SW480 (cell line): Measurements from ENCODE around the gene PCDHGB5.
A peak's percentile ranks its signal among the peaks of the same experiment; 100 is the strongest.
"Not testable (repeated sequence)": the region's sequence is repeated elsewhere in the genome, so short reads cannot be mapped to it uniquely, and the experiment has no call there.

ENCODE experiments used
- DNase-seq: peaks from one replicate; pipeline ENCODE4 v3.0.0-alpha.2; 2016; ENCODE audit warnings: low spot score

Gene PCDHGB5

DNA sequence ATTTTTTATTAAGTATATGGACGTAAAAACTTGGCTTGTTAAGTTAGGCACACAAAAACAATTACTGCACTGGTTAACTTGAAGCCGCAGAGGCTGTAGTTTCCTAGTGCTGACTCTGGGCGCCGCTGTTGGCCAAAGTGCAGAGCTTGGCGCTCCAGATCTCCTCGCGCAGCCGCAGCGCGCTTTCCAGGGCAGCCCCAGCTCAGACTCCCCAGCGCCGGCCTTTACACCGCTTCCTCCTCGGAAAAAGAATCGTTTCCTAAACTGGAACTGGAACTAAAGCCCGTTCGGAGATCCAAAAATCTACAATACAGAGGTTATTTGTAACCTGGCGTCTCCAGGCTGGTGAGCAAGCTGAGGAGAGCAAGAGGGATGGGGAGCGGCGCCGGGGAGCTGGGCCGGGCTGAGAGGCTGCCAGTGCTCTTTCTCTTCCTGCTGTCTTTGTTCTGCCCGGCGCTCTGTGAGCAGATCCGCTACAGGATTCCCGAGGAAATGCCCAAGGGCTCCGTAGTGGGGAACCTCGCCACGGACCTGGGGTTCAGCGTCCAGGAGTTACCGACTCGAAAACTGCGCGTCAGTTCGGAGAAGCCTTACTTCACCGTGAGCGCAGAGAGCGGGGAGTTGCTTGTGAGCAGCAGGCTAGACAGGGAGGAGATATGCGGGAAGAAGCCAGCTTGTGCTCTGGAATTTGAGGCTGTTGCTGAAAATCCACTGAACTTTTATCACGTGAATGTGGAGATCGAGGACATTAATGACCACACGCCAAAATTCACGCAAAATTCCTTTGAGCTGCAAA, at the start of gene PCDHGB5:
Gene PCDHGB5, plus strand, starts transcription at position 192 of the 796 bp plus-strand sequence. Its CDS starts 181 bp downstream, at position 373.
- DNase-seq: not testable (repeated sequence)

- DNase-seq: peak; percentile 21
Observed at GRCh38 chr5:141349917-141350619, 47.7 kb upstream of the PCDHGB5 start, which contains the start of gene PCDHGB1. Gene PCDHGB1, plus strand, starts transcription at chr5:141350099. Its CDS starts 162 bp downstream, at chr5:141350261.

DNA sequence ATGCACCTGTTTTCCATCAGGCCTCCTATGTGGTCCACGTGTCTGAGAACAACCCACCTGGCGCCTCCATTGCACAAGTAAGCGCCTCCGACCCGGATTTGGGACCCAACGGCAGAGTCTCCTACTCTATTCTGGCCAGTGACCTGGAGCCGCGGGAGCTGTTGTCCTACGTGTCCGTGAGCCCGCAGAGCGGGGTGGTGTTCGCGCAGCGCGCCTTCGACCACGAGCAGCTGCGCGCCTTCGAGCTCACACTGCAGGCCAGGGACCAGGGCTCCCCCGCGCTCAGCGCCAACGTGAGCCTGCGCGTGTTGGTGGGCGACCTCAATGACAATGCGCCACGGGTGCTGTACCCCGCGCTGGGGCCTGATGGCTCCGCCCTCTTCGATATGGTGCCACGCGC, 46.2 kb upstream of the PCDHGB5 start:
- DNase-seq: no peak

DNA sequence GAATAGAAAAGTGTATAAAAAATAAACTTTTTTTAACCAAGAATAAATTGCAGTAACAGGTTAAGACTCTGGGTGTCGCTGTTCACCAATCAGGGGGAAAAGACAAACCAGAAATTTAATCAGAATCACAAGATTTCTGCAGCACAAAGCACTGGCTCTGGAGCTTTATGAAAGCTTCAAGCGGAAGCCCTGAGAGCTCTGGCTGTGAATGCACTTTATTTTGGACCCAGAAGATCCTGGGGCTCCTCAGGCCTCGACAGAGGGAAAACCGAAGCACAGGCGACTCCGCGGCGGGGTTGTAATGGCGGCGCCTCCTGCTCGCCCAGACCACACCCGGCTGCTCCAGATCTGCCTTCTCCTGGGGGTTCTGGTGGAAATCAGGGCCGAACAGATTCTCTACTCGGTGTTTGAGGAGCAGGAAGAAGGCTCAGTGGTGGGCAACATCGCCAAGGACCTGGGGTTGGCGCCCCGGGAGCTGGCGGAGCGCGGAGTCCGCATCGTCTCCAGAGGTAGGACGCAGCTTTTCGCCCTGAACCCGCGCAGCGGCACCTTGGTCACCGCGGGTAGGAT, 42.8 kb upstream of the PCDHGB5 start, which contains the start of gene PCDHGA4:
Gene PCDHGA4, plus strand, starts transcription at position 122 of the 570 bp plus-strand sequence. Its CDS starts 87 bp downstream, at position 209.
- no peak for DNase-seq

DNA sequence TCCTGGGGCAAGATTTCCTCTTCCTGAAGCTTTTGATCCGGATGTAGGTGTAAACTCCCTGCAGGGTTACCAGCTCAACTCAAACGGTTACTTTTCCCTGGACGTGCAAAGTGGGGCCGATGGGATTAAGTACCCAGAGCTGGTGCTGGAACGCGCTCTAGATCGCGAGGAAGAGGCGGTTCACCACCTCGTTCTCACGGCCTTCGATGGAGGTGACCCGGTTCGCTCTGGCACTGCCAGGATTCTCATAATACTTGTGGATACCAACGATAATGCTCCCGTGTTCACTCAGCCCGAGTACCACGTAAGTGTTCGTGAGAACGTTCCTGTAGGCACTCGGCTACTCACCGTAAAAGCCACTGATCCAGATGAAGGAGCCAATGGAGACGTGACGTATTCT, 42.1 kb upstream of the PCDHGB5 start:
- no peak for DNase-seq

GRCh38 chr5:141356133-141356532, 41.6 kb upstream of the PCDHGB5 start:
- DNase-seq: no peak

- DNase-seq: no peak
Observed at GRCh38 chr5:141356950-141357349, 40.8 kb upstream of the PCDHGB5 start.

DNA sequence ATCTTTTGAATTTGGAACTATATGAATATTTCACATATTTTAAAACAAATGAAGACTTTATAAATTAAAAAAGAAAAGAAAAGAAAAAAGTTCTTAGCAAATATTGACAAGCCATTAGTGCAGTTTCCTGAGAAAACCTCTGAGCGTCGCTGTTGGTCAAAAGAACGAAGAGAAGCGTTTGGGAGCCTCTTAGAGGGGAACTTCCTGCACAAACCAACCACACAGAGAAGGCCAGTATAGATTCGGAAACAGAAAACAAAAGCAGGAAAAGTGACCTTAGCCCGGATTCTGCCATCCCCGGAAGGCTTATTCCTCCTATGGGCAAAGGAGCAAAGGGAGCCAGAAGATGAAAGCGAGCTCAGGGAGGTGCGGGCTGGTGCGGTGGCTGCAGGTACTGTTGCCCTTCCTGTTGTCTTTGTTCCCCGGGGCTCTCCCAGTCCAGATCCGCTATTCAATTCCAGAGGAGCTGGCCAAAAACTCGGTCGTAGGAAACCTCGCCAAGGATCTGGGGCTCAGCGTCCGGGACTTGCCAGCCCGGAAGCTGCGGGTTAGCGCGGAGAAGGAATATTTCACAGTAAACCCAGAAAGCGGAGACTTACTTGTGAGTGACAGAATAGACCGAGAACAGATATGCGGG, 37.8 kb upstream of the PCDHGB5 start, which contains the start of gene PCDHGB2:
Gene PCDHGB2, plus strand, starts transcription at position 205 of the 637 bp plus-strand sequence. Its CDS starts 142 bp downstream, at position 347.
- DNase-seq: peak; percentile 31

DNA sequence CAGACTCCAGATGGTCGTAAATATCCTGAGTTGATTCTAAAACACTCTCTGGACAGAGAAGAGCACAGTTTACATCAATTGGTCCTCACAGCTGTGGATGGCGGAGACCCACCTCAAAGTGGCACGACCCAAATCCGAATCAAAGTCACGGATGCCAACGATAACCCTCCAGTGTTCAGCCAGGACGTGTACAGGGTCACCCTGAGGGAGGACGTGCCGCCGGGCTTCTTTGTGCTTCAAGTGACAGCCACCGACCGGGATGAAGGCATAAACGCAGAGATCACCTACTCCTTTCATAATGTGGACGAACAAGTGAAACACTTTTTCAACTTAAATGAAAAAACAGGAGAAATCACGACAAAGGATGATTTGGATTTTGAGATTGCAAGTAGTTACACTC, 37.1 kb upstream of the PCDHGB5 start:
- DNase-seq: no peak

GRCh38 chr5:141362719-141363118, 35.0 kb upstream of the PCDHGB5 start:
- no peak for DNase-seq

DNA sequence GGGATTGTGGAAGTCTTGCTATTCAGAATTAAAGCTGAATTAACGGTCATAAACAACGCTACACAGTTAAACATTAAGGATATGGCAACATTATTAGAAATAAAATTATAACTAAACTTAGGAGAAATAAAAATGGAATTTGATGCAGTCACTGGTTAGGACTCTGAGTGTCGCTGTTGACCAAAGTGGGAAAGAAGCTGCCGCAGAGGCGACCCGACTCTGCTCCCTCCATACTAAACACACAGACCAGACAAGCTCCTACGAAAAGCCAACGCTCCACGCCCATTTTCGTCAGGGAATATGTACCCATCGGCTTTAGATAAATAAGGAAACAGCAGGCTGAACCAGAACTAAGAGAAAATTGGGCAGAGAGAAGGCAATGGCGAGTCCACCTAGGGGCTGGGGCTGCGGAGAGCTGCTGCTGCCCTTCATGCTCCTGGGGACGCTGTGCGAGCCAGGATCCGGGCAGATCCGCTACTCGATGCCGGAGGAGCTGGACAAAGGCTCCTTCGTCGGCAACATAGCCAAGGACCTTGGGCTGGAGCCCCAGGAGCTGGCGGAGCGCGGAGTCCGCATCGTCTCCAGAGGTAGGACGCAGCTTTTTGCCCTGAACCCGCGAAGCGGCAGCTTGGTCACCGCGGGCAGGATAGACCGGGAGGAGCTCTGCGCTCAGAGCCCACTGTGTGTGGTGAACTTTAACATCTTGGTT, 33.6 kb upstream of the PCDHGB5 start, which contains the start of gene PCDHGA5:
Gene PCDHGA5, plus strand, starts transcription at position 211 of the 709 bp plus-strand sequence. Its CDS starts 169 bp downstream, at position 380.
- no peak for DNase-seq

- no peak for DNase-seq
Observed at GRCh38 chr5:141366016-141366896, 31.5 kb upstream of the PCDHGB5 start.

- no peak for DNase-seq
Observed at GRCh38 chr5:141369994-141370848, 27.5 kb upstream of the PCDHGB5 start, which contains the start of gene PCDHGB3. Gene PCDHGB3, plus strand, starts transcription at chr5:141370242. Its CDS starts 153 bp downstream, at chr5:141370395.

DNA sequence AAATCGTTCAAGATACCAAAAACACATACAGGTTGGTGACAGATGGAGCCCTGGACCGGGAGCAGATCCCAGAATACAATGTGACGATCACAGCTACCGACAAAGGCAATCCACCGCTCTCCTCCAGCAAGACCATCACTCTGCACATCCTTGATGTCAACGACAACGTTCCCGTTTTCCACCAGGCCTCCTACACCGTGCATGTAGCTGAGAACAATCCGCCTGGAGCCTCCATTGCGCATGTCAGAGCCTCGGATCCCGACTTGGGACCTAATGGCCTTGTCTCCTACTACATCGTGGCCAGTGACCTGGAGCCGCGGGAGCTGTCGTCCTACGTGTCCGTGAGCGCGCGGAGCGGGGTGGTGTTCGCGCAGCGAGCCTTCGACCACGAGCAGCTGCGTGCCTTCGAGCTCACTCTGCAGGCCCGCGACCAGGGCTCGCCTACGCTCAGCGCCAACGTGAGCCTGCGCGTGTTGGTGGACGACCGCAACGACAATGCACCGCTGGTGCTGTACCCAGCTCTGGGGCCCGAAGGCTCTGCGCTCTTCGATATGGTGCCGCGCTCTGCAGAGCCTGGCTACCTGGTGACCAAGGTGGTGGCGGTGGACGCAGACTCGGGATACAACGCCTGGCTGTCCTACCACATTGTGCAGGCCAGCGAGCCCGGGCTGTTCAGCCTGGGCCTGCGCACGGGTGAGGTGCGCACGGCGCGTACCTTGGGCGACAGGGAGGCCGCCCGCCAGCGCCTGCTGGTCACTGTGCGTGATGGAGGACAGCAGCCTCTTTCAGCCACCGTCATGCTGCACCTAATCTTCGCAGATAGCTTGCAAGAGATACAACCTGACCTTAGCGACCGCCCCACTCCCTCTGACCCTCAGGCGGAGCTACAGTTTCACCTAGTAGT, 25.9 kb upstream of the PCDHGB5 start:
- no peak for DNase-seq

- peak; percentile 30 for DNase-seq
Observed at GRCh38 chr5:141373673-141374317, 24.0 kb upstream of the PCDHGB5 start, which contains the start of gene PCDHGA6. Gene PCDHGA6, plus strand, starts transcription at chr5:141373891. Its CDS starts 193 bp downstream, at chr5:141374084.

- no peak for DNase-seq
Observed at GRCh38 chr5:141374627-141375026, 23.1 kb upstream of the PCDHGB5 start.

DNA sequence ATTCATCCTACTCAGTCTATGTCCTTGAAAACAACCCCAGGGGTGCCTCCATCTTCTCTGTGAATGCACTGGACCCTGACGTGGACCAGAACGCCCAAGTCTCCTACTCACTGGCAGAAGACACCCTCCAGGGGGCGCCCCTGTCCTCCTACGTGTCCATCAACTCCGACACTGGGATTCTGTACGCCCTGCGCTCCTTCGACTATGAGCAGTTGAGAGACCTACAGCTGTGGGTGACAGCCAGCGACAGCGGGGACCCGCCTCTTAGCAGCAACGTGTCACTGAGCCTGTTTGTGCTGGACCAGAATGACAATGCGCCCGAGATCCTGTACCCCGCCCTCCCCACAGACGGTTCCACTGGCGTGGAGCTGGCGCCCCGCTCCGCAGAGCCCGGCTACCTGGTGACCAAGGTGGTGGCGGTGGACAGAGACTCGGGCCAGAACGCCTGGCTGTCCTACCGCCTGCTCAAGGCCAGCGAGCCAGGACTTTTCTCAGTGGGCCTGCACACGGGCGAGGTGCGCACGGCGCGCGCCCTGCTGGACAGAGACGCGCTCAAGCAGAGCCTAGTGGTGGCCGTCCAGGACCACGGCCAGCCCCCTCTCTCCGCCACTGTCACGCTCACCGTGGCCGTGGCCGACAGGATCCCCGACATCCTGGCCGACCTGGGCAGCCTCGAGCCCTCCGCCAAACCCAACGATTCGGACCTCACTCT, 22.1 kb upstream of the PCDHGB5 start:
- not testable (repeated sequence) for DNase-seq
